H1 (cell line): ENCODE data around the gene CST7. TPM values are rescaled to one million over a fixed set of nuclear protein-coding genes. Genes with fewer than 3 reads are reported as not detected.

Experiments used
- CTCF ChIA-PET: fragments of 300-600 bp; sonication (Branson Sonifier 250); formaldehyde crosslinking; loops from one replicate; lab custom pipeline; 2021; ENCODE audit not compliant: partially characterized antibody; lab: Charles Lee
- POLR2A ChIA-PET: fragments of 300-600 bp; sonication (Branson Sonifier 250); formaldehyde crosslinking; loops from one replicate; lab custom pipeline; 2021; ENCODE audit warnings: inconsistent platforms; ENCODE audit not compliant: partially characterized antibody; lab: Charles Lee
- DNase-seq, 2 experiments: peaks; one replicate each; pipeline versions ENCODE4 v3.0.0 to v3.0.0-alpha.2; 2010 to 2022; ENCODE audit warnings: low spot score in 2 of 2, low read depth in 1 of 2, mixed read lengths in 1 of 2
- FAIRE-seq: peaks from 2 replicates; lab custom pipeline; 2011; peaks lifted over from hg19 to GRCh38; lab: Jason Lieb, UNC
- H2AFZ ChIP-seq: 2 replicates; pipeline ENCODE4 v1.8.1; 2012; ENCODE audit warnings: low read length, inconsistent platforms
- H2AK5ac ChIP-seq: 2 replicates; pipeline ENCODE4 v1.6.1; 2013; ENCODE audit warnings: low read depth, low read length
- H2BK120ac ChIP-seq: replicated peaks from 2 replicates; pipeline ENCODE3; 2013; ENCODE audit warnings: low read depth, low read length, inconsistent platforms
- H2BK12ac ChIP-seq: 2 replicates; pipeline ENCODE4 v1.6.1; 2013; ENCODE audit warnings: low read depth, low read length
- H2BK15ac ChIP-seq: 2 replicates; pipeline ENCODE4 v1.6.1; 2013; ENCODE audit warnings: low read length
- H2BK20ac ChIP-seq: 2 replicates; pipeline ENCODE4 v1.6.1; 2013; ENCODE audit warnings: low read length
- H2BK5ac ChIP-seq: 2 replicates; pipeline ENCODE4 v1.6.1; 2013; ENCODE audit warnings: low read depth, low read length
- H3K14ac ChIP-seq: 2 replicates; pipeline ENCODE4 v1.6.1; 2013; ENCODE audit warnings: inconsistent platforms; ENCODE audit not compliant: insufficient read length
- H3K18ac ChIP-seq: 2 replicates; pipeline ENCODE4 v1.6.1; 2013; ENCODE audit warnings: low read length; ENCODE audit errors: extremely low read depth
- H3K23ac ChIP-seq: 2 replicates; pipeline ENCODE4 v1.6.1; 2013; ENCODE audit warnings: inconsistent platforms; ENCODE audit not compliant: insufficient read length
- H3K23me2 ChIP-seq: 2 replicates; pipeline ENCODE4 v1.6.1; 2013; ENCODE audit warnings: low read depth, low read length
- H3K27ac ChIP-seq: 2 replicates; pipeline ENCODE4 v1.6.1; 2011; ENCODE audit warnings: low read depth, low read length, inconsistent platforms
- H3K27me3 ChIP-seq, 4 experiments: replicated peaks in 1 of 4; 1 replicate in 1 of 4; 2 replicates in 3 of 4; pipeline versions ENCODE4 v1.6.1 to v1.8.1; 2011 to 2013; ENCODE audit warnings: low read length in 3 of 4, mild to moderate bottlenecking in 3 of 4, inconsistent platforms in 2 of 4, mixed read lengths in 2 of 4, moderate library complexity in 1 of 4; ENCODE audit not compliant: control insufficient read depth in 3 of 4, insufficient read depth in 3 of 4; ENCODE audit errors: extremely low read depth in 1 of 4
- H3K36me3 ChIP-seq, 4 experiments: 2 replicates each; pipeline versions ENCODE4 v1.6.1 to v1.8.1; 2011 to 2013; ENCODE audit warnings: mild to moderate bottlenecking in 4 of 4, low read length in 3 of 4, moderate library complexity in 2 of 4, control low read depth in 1 of 4, inconsistent platforms in 1 of 4; ENCODE audit not compliant: insufficient read depth in 4 of 4, control insufficient read depth in 2 of 4
- H3K4ac ChIP-seq: replicated peaks from 2 replicates; pipeline ENCODE3; 2013; ENCODE audit warnings: low read length, low read depth, mixed read lengths, inconsistent platforms; ENCODE audit not compliant: insufficient read length
- H3K4me1 ChIP-seq, 4 experiments: replicated peaks in 1 of 4; 1 replicate in 1 of 4; 2 replicates in 3 of 4; pipeline versions ENCODE4 v1.6.1 to v1.8.1; 2011 to 2013; ENCODE audit warnings: low read length in 3 of 4, inconsistent platforms in 2 of 4, mixed read lengths in 1 of 4; ENCODE audit not compliant: insufficient read depth in 4 of 4, control insufficient read depth in 3 of 4
- H3K4me2 ChIP-seq, 2 experiments: 2 replicates each; pipeline versions ENCODE4 v1.6.1 to v1.8.1; 2011 to 2013; ENCODE audit warnings: low read depth in 2 of 2, low read length in 2 of 2, control low read depth in 1 of 2, inconsistent platforms in 1 of 2, mild to moderate bottlenecking in 1 of 2; ENCODE audit not compliant: insufficient read depth in 1 of 2
- H3K4me3 ChIP-seq, 4 experiments: fragments of 200-600, 300-600 bp in 1 of 4; sonication (generic), shearing (Covaris generic), sonication (Bioruptor Twin) in 1 of 4; 2 replicates each; pipeline versions ENCODE4 v1.5.1 to v1.8.1; 2011 to 2016; ENCODE audit warnings: low read length in 4 of 4, low read depth in 3 of 4, control low read depth in 2 of 4, inconsistent platforms in 2 of 4, mild to moderate bottlenecking in 2 of 4, mixed read lengths in 1 of 4, moderate library complexity in 1 of 4; ENCODE audit not compliant: insufficient read depth in 2 of 4; ENCODE audit errors: extremely low read depth in 1 of 4
- H3K56ac ChIP-seq: replicated peaks from 2 replicates; pipeline ENCODE3; 2013; ENCODE audit warnings: low read depth, mild to moderate bottlenecking, mixed read lengths, low read length, inconsistent platforms; ENCODE audit not compliant: insufficient read length
- H3K79me1 ChIP-seq: 2 replicates; pipeline ENCODE4 v1.6.1; 2013; ENCODE audit warnings: low read depth, low read length, control low read depth
- H3K79me2 ChIP-seq, 2 experiments: 2 replicates each; pipeline versions ENCODE4 v1.6.1 to v1.8.1; 2012 to 2013; ENCODE audit warnings: low read length in 2 of 2, mild to moderate bottlenecking in 2 of 2, inconsistent platforms in 1 of 2; ENCODE audit not compliant: insufficient read depth in 2 of 2, control insufficient read depth in 1 of 2
- H3K9ac ChIP-seq, 4 experiments: replicated peaks in 1 of 4; 1 replicate in 1 of 4; 2 replicates in 3 of 4; pipeline versions ENCODE4 v1.6.1 to v1.8.1; 2011 to 2013; ENCODE audit warnings: low read depth in 3 of 4, low read length in 3 of 4, control low read depth in 2 of 4, mild to moderate bottlenecking in 2 of 4, moderate library complexity in 2 of 4, inconsistent platforms in 1 of 4; ENCODE audit errors: extremely low read depth in 1 of 4
- H3K9me3 ChIP-seq, 2 experiments: 2 replicates each; pipeline versions ENCODE4 v1.6.1 to v1.8.1; 2012 to 2013; ENCODE audit warnings: mild to moderate bottlenecking in 2 of 2, moderate library complexity in 2 of 2, control low read depth in 1 of 2, inconsistent platforms in 1 of 2, low read depth in 1 of 2, low read length in 1 of 2, mixed read lengths in 1 of 2; ENCODE audit not compliant: insufficient read depth in 2 of 2
- H4K20me1 ChIP-seq, 2 experiments: replicated peaks in 1 of 2; 2 replicates each; pipeline versions ENCODE3 to v1.8.1; 2011 to 2013; ENCODE audit warnings: inconsistent platforms in 2 of 2, low read length in 2 of 2, mild to moderate bottlenecking in 1 of 2; ENCODE audit not compliant: insufficient read depth in 2 of 2, control insufficient read depth in 1 of 2
- H4K5ac ChIP-seq: 2 replicates; pipeline ENCODE4 v1.6.1; 2013; ENCODE audit warnings: low read length, low read depth, mixed read lengths, inconsistent platforms; ENCODE audit not compliant: insufficient read length
- H4K8ac ChIP-seq: 2 replicates; pipeline ENCODE4 v1.8.0; 2013; ENCODE audit warnings: mild to moderate bottlenecking, moderate library complexity, low read length, inconsistent platforms; ENCODE audit not compliant: insufficient read depth; ENCODE audit errors: extremely low read depth
- H4K91ac ChIP-seq: replicated peaks from 2 replicates; pipeline ENCODE3; 2013; ENCODE audit warnings: low read length, mixed read lengths, inconsistent platforms; ENCODE audit not compliant: insufficient read length
- BCL11A ChIP-seq, 2 experiments: IDR thresholded peaks; one replicate each; pipeline ENCODE4 v1.6.1; 2011; ENCODE audit warnings: low read depth in 2 of 2, low read length in 2 of 2, mild to moderate bottlenecking in 2 of 2
- POLR2A ChIP-seq, 2 experiments: IDR thresholded peaks; 1 replicate in 1 of 2; 2 replicates in 1 of 2; pipeline ENCODE4 v1.6.1; 2011; ENCODE audit warnings: low read depth in 2 of 2, low read length in 2 of 2, mild to moderate bottlenecking in 2 of 2; ENCODE audit errors: control extremely low read depth in 1 of 2
- WGBS, 2 experiments: shearing (Covaris generic) in 1 of 2; methylation state at CpG; one replicate each; pipeline versions ENCODE4 v1.1.6 to v1.1.7; 2013 to 2015; ENCODE audit warnings: low lambda C conversion rate in 2 of 2, mixed read lengths in 2 of 2, inconsistent platforms in 1 of 2, low coverage in 1 of 2, missing lambda C conversion rate in 1 of 2; ENCODE audit not compliant: insufficient replicate concordance in 2 of 2, insufficient coverage in 1 of 2, insufficient read length in 1 of 2; ENCODE audit errors: extremely low coverage in 1 of 2, missing lambda C conversion rate in 1 of 2; 5-methylcytosine and 5-hydroxymethylcytosine counted together
- polyA plus RNA-seq, 7 experiments: library from polyadenylated mRNA; depleted of rRNA in 3 of 7; stranded (reverse) in 5 of 7; unstranded in 2 of 7; fragments of >200 nt in 5 of 7; fragments of 200-250 nt in 2 of 7; gene quantifications; 1 replicate in 5 of 7; 2 replicates in 1 of 7; 4 replicates in 1 of 7; pipeline versions ENCODE4 v1.2.1 to v1.2.3, GENCODE V29; 2011 to 2013; ENCODE audit warnings: missing spikeins in 2 of 7, mixed read lengths in 2 of 7
- total RNA-seq: library from RNA; stranded (reverse); fragmentation: NEBNext Ultra II Directional; extraction: Animal tissue kit (Norgen Biotek cat#: 25700); gene quantifications from 2 replicates; pipeline ENCODE4 v1.2.1, GENCODE V29; 2021

CST7 gene
- total and polyA plus RNA-seq, 2 of the 8 experiments (the other 6 are each of a cell fraction or from before 2014, with no cell fraction given): not detected

DNA sequence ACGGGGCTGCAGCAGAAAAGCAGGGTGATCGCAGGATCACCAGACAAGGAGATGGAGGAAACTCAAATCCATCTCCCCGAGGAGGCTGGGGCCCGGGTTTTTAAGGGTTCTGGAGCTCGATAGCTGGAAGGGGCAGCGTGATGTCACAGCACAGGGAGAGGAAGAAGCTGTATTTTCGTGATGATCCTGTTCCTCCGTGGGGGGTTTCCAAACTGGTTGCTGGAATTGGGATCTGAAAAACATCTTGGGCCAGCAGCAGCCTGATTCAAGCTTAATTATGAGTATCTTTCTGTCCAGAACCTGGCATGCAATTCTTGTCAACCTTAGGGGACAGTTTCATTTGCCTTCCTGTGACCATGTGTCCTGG, 4.1 kb downstream of the CST7 start:
- no peak overlapping the region for H2BK120ac ChIP-seq
- DNase-seq: peak in 1 of 2 experiments; percentile 47
- no peak overlapping the region for H3K4me2 ChIP-seq
- no peak overlapping the region for H3K23ac ChIP-seq
- no peak overlapping the region for H4K5ac ChIP-seq
- no peaks in the 10 kb centered on the region for H3K36me3 ChIP-seq
- CTCF ChIA-PET: interaction anchor here (0.8 to 3.1 kb wide), 4 partner anchors 8 to 226 kb away, joined by 3 to 16 read pairs (median 6); no protein-coding TSS in a partner anchor
- H4K20me1 ChIP-seq: peaks cover 0 to 5% of the 10 kb centered on the region in 2 experiments
- no peaks in the 10 kb centered on the region for H3K79me2 ChIP-seq
- H4K91ac ChIP-seq: no peak overlapping the region
- H3K79me1 ChIP-seq: no peaks in the 10 kb centered on the region
- H3K18ac ChIP-seq: no peak overlapping the region
- H3K9me3 ChIP-seq: no peaks in the 10 kb centered on the region
- H3K9ac ChIP-seq: no peak overlapping the region
- no peak overlapping the region for H3K27ac ChIP-seq
- H2BK12ac ChIP-seq: no peak overlapping the region
- no peak overlapping the region for H3K4ac ChIP-seq
- H3K4me3 ChIP-seq: no peak overlapping the region
- peaks cover 0 to 2% (median 0%) of the 10 kb centered on the region in 4 experiments; a peak in 1 of 7 replicates for H3K4me1 ChIP-seq
- POLR2A ChIA-PET: no interaction called here
- no peaks in the 10 kb centered on the region for H3K27me3 ChIP-seq
- H2BK15ac ChIP-seq: no peak overlapping the region
- H3K14ac ChIP-seq: no peak overlapping the region
- H2AFZ ChIP-seq: no peak overlapping the region
- no peak overlapping the region for H2AK5ac ChIP-seq
- FAIRE-seq: no peak
- no peak overlapping the region for H2BK20ac ChIP-seq
- 90% methylated on average over 8 of the region's 8 CpGs; no CpG with 5 or more reads in 1 of the 2 experiments for WGBS, 2 experiments
- H2BK5ac ChIP-seq: no peak overlapping the region
- no peak overlapping the region for H3K56ac ChIP-seq
- H3K23me2 ChIP-seq: no peaks in the 10 kb centered on the region
- no peak overlapping the region for H4K8ac ChIP-seq
- TF ChIP-seq POLR2A (IDR thresholded peaks at IDR 0.05; ENCODE audit: control extremely low read depth in 1 of 2, low read depth in 2 of 2, low read length in 2 of 2) (no peak), BCL11A (IDR thresholded peaks at IDR 0.05; ENCODE audit: low read depth in 2 of 2, low read length in 2 of 2) (no peak)
